CD4-positive, alpha-beta T cell treated with Interferon alpha-2 for 1 hour (primary cell): Measurements from ENCODE around the gene SPC25.
"Not testable (repeated sequence)": the region's sequence is repeated elsewhere in the genome, so short reads cannot be mapped to it uniquely, and the experiment has no call there.

Experiments used
- DNase-seq, 2 donors: peaks; one replicate each; pipeline ENCODE4 v3.0.0-alpha.2; 2020 to 2022

Gene SPC25

GRCh38 chr2:168890006-168890782 is at the start of gene SPC25:
Gene SPC25, minus strand, starts transcription at chr2:168890430. Its CDS starts 911 bp downstream, at chr2:168889519.
- peak; percentile 88 to 93 for DNase-seq

GRCh38 chr2:168939918-168940317 is 49.7 kb upstream of the SPC25 start:
- no peak for DNase-seq

- no peak for DNase-seq
Observed at GRCh38 chr2:168939061-168939460, 48.8 kb upstream of the SPC25 start.

- no peak for DNase-seq
Observed at GRCh38 chr2:168935810-168936581, 45.8 kb upstream of the SPC25 start.

GRCh38 chr2:168934826-168935225 is 44.6 kb upstream of the SPC25 start:
- no peak for DNase-seq

- DNase-seq: not testable (repeated sequence)
Observed at GRCh38 chr2:168932174-168932573, 41.9 kb upstream of the SPC25 start.

- no peak for DNase-seq
Observed at GRCh38 chr2:168930242-168930641, 40.0 kb upstream of the SPC25 start.

GRCh38 chr2:168929031-168929430 is 38.8 kb upstream of the SPC25 start:
- no peak for DNase-seq

GRCh38 chr2:168928113-168928831 is 38.0 kb upstream of the SPC25 start:
- DNase-seq: no peak

GRCh38 chr2:168926621-168927386 is 36.6 kb upstream of the SPC25 start:
- no peak for DNase-seq

- DNase-seq: peak in 1 of 2 donors; percentile 55
Observed at GRCh38 chr2:168920504-168921157, 30.4 kb upstream of the SPC25 start.

GRCh38 chr2:168916331-168916675 is 26.1 kb upstream of the SPC25 start:
- DNase-seq: no peak

- no peak for DNase-seq
Observed at GRCh38 chr2:168915441-168916330, 25.5 kb upstream of the SPC25 start.

GRCh38 chr2:168913495-168913894 is 23.3 kb upstream of the SPC25 start:
- no peak for DNase-seq

GRCh38 chr2:168912901-168913369 is 22.7 kb upstream of the SPC25 start:
- no peak for DNase-seq

- DNase-seq: no peak
Observed at GRCh38 chr2:168912466-168912865, 22.2 kb upstream of the SPC25 start.

GRCh38 chr2:168910330-168910729 is 20.1 kb upstream of the SPC25 start:
- DNase-seq: no peak

- no peak for DNase-seq
Observed at GRCh38 chr2:168907940-168908662, 17.9 kb upstream of the SPC25 start.

- no peak for DNase-seq
Observed at GRCh38 chr2:168904358-168904757, 14.1 kb upstream of the SPC25 start.

GRCh38 chr2:168903888-168904287 is 13.7 kb upstream of the SPC25 start:
- no peak for DNase-seq
